GM12892 (cell line): ENCODE measurements around the gene JAKMIP1. TPM values are rescaled to one million over a fixed set of nuclear protein-coding genes. Genes with fewer than 3 reads are reported as not detected.

Source experiments
- DNase-seq: peaks from one replicate; pipeline ENCODE4 v3.0.0; 2011; ENCODE audit not compliant: insufficient read length
- FAIRE-seq: peaks from 2 replicates; lab custom pipeline; 2011; peaks lifted over from hg19 to GRCh38; lab: Jason Lieb, UNC
- POLR2A ChIP-seq: IDR thresholded peaks from 2 replicates; pipeline ENCODE4 v1.6.1; 2011; ENCODE audit warnings: low read depth, low read length, control low read depth
- POLR2AphosphoS5 ChIP-seq: IDR thresholded peaks from 2 replicates; pipeline ENCODE4 v1.6.1; 2011; ENCODE audit warnings: low read depth, low read length, control low read depth
- TAF1 ChIP-seq: IDR thresholded peaks from 2 replicates; pipeline ENCODE4 v1.6.1; 2011; ENCODE audit warnings: low read depth, mild to moderate bottlenecking, control low read depth, low read length, borderline replicate concordance
- polyA plus RNA-seq: library from polyadenylated mRNA; unstranded; fragments of >200 nt; gene quantifications from one replicate; pipeline ENCODE4 v1.2.1, GENCODE V29; 2012; ENCODE audit warnings: missing spikeins, inconsistent platforms; ENCODE audit not compliant: missing spikeins

Gene JAKMIP1
- 16.0 TPM for polyA plus RNA-seq

DNA sequence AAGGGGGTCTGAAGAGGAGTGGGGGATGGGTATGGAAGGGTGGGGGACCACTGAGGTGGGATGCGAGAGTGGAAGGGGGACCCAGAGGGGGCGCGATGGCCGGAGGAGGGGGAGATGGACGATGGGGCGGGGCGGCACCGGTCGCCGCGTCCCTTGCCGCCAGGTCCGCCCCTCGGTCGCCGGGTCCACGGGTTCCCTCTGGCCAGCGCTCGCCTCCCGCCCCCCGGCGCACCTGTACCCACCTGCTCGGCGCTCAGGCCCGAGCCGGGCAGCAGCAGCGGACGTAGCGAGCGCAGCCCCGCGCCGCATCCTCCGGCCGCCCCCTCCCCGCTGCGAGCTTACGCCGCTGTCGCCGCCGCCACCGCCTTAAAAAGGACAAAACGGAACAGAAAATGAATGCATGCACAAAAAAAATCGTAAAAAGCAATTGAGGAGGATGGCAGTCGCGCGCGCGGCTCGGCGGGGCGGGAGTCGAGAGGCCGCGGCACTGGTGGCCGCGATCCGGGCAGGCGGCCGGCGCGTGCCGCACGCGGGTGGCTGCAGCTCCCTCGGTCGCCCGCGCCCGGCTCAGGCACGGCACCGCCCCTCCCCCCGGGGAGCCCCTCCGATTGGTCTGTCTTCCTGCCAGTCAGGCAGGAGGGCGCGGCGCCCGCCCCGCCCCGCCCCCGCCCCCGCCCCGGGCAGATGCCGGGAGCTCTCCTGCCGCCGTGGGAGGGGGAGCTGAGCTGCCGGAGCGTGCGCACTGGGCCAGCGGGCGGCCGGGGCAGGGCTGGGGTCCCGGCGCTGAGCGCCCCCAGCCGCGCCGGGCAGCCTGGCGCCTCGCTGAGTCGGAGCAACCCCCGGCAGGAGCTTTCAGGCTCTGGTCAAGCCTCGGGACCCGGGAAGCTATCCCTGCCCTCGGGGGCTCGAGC is at the start of gene JAKMIP1:
TSS of gene JAKMIP1 (minus strand) at position 539 of the 911 bp plus-strand sequence. CDS start 87,699 bp downstream, outside the sequence.
- DNase-seq = peak; percentile 91
- TF ChIP-seq POLR2AphosphoS5 (peak; percentile 67), POLR2A (peak; percentile 77), TAF1 (peak; percentile 57; the same call in 1 of the 2 replicates)
- FAIRE-seq = peak; percentile 85

DNA sequence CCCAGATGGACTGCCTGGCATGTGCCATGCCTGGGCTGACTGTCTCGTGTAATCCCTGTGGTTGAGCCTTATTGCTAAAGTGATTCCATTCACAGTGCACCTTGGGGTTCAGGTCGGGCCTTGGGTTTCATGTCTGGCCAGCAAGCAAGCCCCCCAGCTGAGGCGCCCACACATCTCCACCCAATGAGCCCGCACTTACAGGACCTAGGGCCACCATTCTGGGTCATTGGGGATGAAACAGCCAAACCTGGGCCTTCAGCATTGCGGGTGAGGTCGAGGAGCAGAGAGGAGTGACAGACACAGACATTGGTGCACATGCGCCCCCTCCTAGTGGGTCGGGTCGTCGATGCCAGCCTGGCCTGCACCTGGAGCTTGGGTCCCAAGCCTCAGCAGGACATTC is 48.0 kb upstream of the JAKMIP1 start:
- FAIRE-seq (no peak), DNase-seq (no peak)
- TF ChIP-seq POLR2AphosphoS5 = no peak
- no peak for TF ChIP-seq TAF1
- TF ChIP-seq POLR2A = no peak

DNA sequence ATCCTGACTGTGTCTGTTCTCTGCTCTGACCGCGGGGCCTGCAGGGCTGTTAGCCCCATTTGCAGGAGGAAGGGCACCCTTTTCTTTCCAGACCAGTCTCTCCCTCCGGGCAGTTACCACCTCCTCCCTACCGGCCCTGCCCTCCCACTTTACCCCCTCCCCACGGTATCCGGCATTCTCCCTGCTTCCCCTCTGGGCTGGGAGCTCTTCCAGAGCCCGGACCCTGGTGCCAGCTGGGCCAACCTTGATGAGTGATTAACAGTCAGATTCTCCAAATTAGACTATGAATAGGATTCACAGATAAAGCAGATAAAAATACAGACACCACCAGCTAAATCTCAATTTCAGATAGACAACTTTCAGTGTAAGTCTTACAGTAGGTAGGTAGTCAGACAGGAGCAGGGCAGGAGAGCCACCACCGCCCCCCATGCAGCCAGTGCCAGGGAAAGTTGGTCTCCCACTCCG is 45.9 kb upstream of the JAKMIP1 start:
- FAIRE-seq = no peak
- DNase-seq = no peak
- no peak for TF ChIP-seq POLR2A
- no peak for TF ChIP-seq TAF1
- TF ChIP-seq POLR2AphosphoS5 = no peak

DNA sequence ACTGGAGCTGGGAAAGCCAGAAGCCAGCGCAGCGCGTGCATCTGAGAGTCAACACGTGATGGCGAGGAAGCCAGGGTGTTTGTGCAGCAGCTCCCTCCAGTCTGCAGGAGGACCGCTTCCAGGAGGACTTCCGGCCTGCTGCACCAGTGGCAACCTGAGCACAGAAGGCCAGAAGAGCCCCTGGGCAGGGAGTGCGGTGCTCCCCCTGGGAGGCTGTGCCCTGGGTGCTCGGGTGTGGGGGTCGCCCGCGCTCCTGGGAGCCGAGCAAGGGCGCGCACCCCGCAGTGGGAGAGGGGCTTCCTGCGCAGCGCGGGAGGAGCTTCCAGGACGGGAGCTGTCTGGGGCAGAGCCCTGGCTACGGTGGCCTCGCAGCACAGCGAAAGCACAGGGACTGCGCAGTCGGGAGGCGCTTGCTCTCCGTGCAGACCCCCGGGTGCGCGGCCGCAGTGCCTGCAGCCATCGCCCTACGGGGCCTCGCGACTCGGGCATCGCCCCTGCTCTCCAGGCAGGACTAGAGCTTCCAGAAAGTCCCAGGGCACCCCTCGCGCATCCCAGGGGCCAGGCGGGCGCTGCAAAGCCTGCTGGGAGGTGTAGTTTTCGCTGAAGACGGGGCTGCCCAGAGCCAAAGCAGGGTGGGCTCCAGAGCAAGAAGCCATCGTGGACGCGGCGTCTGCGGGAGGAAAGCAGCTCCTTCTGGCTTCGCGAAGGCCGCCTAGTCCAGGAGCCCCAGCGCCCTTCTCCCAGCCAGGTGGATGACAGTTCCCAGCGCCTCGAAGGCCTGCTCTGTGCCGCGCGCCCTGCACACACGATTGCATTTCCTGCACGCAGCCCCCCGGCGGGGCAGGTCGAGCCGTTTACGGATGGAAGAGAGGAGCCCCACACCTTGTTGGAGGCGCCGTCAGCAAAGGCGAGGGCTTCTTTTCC is 45.2 kb upstream of the JAKMIP1 start:
- DNase-seq = no peak
- TF ChIP-seq POLR2A = no peak
- no peak for TF ChIP-seq POLR2AphosphoS5
- no peak for TF ChIP-seq TAF1
- FAIRE-seq = no peak

DNA sequence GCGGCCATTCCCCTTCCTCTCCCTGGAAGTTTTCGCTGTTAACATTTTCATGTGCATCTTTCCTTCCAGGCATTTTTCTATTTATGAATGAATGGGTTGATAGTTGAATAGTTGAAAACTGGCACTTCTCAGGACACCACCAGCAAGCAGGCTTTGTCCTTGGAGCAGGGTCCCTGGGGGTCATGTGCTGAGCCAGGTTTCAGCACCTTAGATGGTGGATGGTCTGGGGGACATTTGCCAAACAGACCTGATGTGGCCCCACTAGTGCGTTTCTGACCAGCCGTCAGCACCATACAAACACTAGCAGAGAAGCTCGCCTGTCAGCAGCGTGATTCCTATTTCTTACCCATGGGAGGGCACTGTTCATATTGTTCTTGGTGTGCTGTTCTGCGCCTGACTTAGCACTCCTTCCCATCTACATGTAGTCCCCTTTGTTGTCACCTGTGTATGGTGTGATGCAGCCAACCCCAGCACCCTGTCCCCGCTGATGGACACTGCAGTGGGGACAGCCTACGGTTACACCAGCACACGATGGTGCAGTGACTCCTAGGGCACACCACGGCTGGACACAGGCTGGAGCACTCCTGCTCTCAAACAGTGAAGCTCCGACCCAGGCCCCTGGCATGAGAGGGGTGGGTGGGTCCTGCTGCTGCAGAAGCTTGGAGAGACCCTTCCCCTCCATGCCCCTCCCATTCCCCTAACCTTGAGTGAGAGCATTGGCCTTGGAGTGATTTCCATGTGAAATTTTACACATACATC is 42.1 kb upstream of the JAKMIP1 start:
- no peak for TF ChIP-seq POLR2A
- TF ChIP-seq TAF1 = no peak
- TF ChIP-seq POLR2AphosphoS5 = no peak
- FAIRE-seq = no peak
- DNase-seq = no peak

DNA sequence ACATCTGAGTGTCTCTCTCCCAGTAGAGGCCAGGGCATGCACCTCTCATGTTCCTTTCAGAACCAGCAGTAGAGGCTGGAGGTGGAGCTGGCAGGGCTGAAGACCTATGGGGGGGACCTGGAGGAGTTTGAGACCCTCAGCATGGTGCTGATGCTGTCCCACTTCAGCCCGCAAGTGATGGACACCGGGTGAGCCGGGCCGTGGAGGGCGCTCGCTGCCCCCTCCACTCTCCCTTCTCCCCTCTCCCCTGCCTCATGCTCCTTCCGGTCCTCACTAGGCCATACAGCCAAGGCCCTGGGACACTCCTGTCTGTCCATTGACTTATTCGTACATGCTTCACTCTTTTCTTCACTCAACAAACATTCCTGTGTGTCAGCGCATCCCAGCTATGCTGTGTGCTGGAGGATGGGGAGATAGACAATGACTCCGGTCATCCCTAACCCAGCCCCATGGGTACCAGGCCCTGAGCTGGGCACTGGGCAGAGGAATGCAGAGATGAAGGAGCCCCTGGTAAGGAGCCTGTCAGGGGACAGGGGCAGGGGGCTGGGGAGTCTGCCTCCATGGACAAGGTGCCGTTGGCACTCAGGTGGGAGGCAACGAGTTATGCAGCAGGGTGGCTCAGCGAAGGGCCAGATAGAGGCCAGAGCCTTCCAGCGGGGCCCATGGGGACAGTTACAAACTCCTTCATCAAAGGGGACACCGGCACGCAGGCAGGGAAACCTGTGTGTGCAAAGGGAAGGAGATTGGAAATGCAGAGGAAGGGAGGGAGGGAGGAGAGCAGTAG is 40.9 kb upstream of the JAKMIP1 start:
- DNase-seq (no peak), FAIRE-seq (no peak)
- no peak for TF ChIP-seq POLR2A
- no peak for TF ChIP-seq TAF1
- no peak for TF ChIP-seq POLR2AphosphoS5

DNA sequence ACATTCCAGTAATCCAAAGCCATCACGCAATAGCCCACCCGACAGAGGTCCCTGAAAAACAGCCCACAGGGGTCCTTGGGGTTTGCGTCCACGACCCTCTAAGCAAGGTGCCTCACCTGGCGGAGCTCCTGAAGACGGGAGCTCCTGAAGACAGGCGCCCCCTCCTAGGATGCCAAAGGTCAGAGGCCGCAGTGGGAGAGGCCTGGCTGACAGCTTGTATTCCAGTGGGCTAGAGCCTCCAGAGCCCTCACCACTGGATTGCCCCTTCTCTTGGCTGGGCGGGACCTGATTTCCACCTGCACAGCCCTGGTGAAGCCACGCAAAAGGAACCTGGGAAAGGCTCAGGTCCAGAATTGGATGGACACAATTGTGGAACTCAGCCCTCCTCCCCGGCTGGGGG is 39.6 kb upstream of the JAKMIP1 start:
- DNase-seq (no peak), FAIRE-seq (no peak)
- no peak for TF ChIP-seq POLR2A
- no peak for TF ChIP-seq POLR2AphosphoS5

DNA sequence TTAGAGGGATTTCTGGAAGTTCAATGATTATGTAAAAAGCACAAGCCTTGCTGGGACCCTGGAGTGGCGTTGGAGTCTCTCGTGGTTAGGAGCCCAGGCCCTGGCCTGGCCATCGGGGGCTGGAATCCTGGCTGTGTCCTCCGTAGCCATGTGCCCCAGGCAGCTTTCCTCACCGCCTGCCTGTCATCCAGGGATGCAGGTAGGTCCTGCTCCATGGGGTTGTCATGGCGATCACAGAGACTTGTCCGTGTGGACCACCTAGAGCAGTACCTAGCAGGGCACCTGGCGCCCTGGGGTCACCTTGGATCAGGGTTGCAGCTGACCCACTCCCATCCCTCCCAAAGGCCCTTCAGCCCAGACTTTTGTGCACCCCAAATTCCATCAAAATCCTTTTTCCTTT is 39.1 kb upstream of the JAKMIP1 start:
- no peak for DNase-seq

DNA sequence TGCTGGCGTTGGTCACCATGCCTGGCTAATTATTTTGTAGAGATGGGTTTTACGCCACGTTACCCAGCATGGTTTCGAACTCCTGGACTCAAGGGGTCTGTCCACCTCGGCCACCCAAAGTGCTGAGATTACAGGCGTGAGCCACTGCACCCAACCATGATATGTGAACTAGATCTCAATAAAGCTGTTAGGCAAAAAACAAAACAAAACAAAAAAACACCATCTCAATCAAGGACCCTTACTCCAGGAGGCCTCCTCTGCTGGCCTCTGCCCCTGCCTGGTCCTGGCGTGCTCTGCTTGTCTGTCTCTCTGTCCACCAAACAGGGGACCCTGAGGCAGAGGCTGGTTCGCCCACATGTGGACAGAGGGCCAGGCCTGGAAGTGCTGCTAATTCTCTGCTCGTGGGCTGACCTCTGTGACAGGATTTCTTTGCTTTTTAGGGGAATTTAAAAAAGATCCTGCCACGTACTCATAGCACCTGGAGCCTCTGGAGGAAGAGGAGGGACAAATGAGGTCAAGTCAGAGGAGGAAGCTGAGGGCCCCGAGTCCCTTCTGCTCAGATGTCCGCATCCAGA is 36.6 kb upstream of the JAKMIP1 start:
- DNase-seq (no peak), FAIRE-seq (no peak)
- TF ChIP-seq POLR2AphosphoS5 (no peak), POLR2A (no peak), TAF1 (no peak)

More for the DNA sequence above, 39.1 kb upstream of the JAKMIP1 start:
- TF ChIP-seq POLR2AphosphoS5 (no peak), TAF1 (no peak), POLR2A (no peak)
- no peak for FAIRE-seq
